Measurements from ENCODE around the gene PLPP1.

The PLPP1 gene

DNA sequence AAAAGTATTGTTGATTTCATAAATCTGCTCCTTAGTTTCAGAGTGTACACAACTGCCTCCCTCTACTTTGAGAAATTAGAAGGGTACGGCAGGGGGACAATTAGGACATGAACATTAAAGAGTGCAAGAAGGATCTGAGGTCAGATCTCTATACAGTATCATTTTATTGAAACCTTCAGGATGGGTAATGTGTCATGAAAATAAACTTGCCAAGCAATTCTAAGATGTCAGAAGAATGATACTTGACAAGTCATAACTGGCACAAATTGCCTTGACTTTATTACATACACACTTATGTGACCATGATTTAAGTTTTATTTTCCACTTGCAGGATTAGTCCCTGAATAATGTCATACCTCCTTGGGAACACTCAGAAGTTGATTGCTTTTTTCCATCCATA is 92.8 kb downstream of the PLPP1 start:
- no peak for DNase-seq

DNA sequence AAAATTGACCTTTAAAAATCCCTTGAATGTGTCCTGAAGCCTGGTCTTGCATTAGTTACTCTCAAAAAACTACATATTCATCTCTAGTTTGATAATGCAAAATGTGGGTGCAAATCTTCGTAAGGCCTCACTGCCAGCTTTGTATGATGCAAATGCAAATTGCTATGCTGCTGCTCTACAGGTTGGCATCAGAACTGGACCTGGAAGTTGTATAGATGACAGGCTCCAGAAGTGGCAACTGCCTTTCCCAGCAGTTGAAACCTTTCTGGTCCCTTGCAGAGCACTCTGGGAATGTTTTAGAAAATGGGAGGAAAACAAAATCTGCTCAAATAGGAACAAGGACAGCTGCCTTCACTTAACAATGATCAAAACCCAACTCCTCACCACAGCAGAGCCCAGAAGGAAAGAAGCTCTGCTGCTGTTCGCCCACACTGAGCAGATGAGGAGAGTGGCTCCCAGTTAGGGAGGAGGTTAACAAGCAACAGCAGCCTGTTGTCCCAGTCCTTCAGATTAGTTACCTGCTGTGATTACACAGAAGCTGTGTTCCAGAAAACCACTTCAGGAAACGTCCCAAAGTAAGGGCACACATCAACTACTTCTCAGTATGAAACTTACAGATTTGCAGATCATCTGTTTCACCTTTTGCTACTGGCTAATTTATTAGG is 93.5 kb downstream of the PLPP1 start:
- DNase-seq = no peak

DNA sequence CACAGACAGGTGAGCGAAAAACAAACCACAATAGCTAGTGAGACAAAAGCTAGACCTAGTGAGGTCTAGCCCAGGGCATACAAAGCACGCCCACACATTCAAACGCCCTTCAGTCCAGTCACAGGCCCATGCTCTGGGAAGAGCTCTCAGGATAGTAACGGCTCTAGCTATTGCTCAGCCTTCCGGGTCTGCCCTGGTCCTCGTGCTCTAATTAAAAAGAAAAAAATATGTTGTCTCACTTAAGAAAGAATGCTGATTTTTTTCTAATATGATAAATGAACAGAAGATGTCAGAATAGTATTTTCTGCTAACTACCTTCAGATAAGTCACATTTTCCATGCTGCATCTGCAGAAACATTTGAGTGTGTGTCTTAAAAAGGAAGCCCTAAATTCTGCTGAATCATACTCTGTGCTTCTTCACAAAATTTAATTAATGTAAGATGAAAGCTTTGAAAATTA is 94.5 kb downstream of the PLPP1 start:
- no peak for DNase-seq

DNA sequence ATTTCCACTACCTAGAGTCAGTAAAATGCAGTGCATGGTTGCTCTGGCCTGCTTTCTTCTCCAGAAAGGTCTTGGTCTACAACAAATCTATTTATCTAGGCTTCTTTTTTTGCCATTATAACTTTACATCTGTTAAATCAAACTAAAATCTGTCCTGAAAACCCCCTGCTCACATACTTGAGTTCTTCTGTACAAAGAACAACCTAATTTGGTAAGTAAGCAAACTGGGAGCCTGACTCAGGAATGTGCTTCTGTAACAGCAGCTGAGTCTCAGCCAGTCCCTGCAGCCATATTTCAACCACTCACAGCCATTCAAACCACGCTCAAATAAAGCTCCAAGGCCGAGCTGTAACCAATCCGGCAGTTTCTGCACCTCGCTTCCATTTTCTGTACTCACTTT is 95.8 kb downstream of the PLPP1 start:
- DNase-seq = no peak

DNA sequence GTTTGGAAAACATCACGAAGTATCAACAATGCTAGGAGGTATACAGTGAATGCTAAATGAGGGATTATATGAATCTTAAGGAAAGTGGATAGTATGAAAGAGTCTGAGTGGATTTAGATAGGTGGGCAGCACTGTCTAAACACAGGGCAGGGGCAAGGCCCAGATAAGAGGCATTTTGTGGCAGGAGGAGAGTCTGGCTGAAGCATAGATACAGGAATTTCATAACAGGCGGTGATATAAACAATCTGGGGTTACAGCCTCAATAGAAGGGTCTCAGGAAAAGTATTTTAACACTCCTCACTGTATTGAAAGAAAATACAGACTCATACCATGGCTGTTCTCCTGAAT is 96.9 kb downstream of the PLPP1 start:
- no peak for DNase-seq

DNA sequence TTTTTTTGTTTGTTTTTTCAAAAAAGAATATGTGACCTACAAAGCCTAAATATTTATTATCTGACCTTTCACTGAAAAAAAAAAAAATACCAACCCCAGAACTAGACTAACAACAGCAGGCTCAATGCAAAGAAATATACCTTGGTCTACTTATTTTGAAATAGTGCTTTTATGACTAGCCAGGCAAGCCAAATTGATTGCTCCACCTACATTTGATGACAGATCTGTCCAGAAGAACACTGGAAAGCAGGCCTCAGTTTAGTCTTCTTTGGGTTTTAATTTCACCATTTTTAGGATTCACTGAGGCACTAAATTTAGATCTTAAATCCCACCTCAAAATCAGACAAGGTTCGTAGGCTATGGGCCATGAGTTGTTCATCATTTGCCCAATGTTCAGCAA is 97.3 kb downstream of the PLPP1 start:
- DNase-seq = no peak

DNA sequence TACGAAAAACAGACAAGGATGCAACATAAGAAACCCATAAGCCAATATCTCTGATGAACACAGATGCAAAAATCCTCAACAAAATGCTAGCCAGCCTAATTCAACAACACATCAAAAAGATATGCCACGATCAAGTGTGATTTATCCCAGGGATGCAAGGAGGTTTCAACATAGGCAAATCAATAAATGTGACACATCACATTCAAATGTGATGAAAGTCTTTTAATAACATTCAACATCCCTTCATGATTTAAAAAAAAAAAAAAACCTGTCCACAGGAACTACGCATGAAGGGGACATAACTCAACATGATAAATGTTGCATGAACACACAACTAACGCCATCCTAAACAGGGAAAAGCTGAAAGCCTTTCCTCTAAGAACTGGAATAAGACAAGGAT is 102.2 kb downstream of the PLPP1 start:
- no peak for DNase-seq

DNA sequence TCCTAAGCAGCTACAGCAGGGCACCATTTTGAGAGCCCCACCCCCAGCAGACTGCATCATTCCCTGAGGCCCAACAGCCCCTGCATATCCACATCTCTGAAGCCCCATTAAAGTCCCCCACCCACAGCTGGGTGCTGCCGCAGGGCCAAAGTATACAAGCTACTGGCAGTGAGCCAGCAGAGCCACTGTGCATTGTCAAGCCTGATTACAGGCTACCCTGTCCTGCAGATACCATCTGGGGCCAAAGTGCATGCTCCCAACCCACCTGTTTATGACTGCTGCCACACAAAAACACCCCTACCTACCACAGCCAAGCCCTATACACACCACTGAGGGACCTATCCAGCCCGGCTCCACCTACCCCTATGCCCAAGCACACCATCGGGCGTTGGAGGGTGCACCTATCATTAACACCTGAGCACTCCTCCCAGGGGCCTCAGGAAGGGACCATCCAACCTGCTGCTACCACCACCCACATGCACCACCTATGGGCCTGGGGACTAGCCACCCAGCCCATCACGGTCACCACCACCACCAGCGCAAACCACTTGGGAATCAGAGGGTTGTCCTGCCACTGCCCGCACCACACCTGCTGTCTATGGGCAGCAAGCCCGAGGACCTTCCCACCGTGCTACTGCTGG is 105.0 kb downstream of the PLPP1 start:
- DNase-seq = no peak

DNA sequence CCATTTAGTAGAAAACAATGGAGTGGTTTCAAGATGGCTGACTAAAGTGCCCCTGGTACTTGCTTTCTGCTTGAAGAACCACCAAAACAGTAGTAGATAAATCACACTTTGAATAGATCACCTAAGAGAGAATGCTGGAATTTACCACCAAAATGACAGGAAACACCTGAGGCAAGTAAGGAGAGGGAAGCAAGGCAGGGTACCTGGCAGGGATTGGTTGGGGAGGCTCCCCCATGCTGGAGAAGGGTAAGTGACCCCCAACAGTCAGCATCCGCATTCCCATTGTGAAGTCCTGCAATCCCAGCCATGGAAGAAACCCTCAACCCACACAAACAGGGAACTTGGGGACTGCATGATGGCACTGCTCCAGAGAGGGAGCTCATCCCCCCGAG is 105.5 kb downstream of the PLPP1 start:
- DNase-seq = no peak

DNA sequence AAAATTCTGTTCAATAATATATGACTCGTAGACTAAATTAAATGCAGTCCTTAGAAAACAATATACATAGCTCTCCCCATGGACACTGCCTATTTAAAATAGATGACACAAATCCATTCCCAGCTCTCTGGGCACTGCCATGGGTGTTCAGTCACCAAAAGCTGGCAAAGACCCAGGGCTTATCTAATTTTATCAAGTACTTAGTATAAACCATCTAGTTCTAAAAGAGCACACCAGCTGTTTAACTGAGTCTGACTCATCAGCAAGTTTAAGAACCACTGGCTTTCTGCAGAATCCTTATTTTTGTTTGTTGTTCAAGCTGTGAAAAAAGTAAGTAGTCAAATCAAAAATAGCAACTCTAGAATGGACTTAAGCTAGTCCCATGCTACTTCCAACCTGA is 107.6 kb downstream of the PLPP1 start:
- DNase-seq = no peak

DNA sequence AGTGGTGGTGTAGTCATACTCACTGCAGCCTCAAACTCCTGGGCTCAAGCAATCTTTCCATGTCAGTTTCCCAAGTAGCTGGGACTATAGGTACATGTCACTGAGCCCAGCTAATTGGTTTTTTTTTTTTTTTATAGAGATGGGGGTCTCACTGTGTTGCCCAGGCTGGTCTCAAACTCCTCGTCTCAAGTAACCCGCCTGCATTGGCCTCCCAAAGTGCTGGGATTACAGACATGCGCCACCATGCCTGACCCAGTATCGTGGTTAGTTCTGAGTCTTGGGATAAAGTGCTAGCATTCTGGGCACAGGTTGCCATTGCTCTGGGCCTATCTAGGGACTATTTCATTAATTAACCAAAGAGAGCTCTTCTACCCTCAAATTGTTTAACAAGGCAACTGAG is 108.3 kb downstream of the PLPP1 start:
- no peak for DNase-seq

DNA sequence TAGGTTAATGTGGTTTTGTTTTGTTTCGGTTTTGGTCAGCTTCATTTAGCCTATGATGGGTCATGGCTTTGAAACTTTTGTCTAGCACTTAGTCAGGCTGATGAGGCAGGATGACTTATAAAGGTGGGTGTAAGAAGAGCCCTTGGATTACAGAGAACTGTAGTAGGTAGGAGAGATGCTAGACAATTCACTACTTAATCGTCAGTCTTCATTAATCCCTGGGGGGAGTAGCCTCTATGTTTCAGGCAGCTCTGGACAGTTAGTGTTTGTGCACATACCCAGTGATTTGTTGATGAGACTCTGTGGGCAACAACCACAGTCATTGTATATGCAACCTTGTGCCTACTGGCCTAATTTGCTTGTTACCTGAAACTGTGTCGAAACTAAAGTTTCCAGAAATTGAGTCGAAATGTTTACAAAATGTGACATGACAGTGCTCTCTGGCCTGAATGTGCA is 113.7 kb downstream of the PLPP1 start:
- DNase-seq = no peak

DNA sequence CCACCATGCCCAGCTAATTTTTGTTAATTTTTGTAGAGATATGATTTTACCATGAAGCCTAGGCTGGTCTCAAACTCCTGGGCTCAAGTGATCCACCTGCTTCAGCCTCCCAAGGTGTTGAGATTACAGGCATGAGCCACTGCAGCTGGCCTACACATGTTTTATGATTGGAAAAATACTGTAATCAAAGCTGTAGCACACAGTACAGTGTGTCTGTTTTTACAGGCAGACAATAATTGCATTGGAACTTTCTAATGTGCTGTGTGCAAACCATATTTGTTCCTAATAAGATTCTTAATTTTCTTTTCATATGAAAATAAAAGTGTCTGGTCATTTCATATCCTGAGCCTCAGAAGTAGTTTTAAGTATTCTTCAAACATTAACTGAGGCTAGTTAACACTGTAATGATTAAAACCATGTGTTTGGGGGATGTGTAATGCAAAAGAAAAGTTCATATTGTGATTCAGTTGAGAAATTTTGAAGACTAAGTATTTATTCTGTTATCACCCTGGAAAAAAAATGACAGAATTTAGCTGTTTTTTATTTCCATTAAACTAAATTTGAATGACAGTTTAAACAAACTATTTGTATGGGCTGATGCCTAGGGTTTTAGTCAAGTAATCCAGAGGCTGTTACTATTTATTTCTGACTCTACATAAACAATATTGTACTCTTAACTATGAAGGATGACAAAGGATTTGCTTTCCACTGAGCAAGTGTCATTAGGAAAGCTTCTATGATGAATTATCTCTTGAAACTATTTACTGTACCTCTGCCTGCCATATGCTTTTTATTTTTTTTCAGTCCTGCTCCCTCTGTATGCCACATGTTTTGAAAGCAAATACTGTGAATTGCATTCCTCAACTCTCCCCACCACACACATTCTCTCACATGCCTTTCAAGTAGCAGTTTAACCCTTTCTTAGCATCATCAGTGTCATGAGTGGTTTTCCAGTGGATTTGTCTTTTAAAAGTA is 115.5 kb downstream of the PLPP1 start:
- no peak for DNase-seq

DNA sequence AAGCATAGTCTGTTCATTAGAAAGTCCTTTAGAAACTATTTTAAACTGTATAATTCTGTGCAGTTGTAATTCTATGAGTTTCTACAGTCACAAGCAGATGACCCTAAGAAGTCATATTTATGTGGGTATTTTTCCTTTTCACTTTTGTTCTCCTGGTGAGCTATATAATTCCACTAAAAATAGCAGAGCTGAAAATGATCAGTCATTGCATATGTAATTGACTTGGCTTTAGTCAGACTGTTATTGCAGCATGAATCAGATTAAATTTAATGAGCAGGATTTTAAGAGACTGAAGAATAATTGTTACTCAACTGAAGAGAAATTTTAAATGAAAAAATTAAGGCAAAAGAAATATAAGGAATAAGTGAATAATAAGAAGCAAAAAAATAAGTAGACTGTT is 118.5 kb downstream of the PLPP1 start:
- no peak for DNase-seq

DNA sequence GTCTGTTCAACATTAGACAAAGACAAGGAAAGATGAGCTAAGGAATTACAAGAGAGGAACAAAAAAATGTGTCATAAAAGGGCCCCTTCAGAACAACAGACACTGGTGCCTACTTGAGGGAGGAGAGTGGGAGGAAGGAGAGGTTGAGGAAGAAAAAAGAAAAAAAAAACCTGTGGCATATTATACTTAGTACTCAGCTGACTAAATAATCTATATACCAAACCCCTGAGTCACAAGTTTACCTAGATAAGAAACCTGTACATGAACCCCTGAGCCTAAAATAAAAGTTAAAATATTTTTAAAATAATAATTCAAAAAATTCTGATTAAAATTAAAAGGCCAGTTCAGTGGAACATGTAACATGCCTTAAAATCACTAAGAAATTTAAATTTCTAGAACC is 119.7 kb downstream of the PLPP1 start:
- no peak for DNase-seq

DNA sequence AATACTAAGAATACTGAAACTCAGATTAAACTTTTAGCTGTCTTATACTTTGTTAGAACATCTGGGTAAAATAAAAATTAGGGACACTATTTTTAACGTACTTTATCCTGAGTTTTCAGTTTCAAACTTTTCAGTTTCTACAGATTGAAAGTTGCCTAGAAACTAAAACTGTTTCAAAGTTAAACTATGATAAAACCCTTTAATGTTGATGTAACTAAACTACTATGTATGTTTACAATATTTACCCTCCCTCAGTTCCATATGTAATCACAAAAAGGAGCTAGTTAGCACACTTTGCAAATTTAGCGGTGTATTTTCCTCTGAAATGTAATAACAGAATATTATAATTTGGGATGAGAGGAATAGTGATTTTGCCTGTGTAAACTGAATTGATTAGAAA is 121.1 kb downstream of the PLPP1 start:
- no peak for DNase-seq

DNA sequence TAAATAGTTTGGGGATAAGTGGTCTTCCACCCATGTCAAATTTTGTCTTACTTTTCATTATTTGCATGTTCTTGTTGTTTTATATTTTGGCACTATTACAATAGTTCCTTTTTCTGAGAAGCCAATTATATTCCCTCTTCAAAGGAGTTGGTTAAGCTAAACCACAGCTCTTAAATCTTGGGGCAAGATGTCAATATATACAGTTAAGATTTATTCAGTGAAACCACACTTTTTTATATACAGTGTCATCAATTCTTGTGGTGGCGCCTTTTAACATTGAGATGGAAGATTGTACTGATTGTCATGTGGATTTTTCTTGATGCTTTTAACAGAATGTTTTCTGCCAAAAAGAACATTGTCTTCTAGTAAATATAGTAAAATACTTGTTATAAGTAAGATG is 122.9 kb downstream of the PLPP1 start:
- DNase-seq = no peak

DNA sequence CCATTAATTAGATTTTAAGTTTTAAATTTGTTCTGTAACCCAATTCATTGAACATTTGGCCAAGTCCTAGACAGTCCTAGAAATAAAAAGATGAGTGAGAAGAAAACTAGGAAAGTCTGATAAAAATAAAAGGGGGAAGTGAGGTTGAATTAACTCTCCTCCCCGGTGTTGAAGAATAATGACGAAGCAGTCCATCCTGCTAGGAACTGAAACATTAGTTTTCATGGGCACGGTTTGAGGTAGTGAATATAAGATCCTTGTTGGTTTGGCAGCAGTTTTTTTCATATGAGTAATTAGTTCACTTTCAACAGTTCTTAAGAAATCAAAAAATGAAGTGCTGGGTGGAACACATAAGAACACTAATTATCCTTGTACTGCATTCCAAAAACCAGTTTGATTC is 123.9 kb downstream of the PLPP1 start:
- no peak for DNase-seq

DNA sequence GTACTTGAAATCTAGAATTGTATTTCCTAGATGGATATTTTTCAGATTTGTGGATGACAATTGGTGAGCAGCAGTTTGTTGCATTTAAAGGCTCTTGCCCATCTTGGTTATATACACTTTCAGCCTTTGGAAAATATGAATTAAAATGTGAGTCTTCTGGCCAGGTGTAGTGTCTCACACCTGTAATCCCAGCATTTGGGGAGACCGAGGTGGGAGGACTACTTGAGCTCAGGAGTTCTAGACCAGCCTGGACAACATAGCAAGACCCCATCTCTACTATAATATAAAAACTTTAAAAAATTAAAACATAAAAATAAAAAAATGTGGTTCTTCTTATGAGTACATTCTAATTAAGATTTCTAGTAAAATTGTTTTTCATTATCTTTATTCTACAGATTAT is 125.0 kb downstream of the PLPP1 start:
- no peak for DNase-seq

DNA sequence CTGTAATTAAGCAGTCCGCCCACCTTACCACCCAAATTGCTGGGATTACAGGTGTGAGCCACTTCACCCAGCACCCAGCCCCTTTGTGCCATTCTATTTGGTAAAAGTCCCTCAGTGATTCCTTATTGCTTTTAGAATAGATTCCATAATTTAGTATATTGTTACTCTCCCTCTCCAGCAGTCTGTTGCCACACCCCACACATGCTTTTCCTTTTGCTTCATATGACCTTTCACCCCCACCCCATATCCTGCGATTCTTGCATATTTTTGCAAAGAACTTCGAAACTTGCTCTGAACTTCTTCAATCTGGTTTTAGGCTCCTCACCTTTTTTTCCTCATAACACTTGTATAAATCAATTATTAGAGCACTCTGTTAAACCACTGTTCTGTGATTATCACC is 126.8 kb downstream of the PLPP1 start:
- DNase-seq = no peak

DNA sequence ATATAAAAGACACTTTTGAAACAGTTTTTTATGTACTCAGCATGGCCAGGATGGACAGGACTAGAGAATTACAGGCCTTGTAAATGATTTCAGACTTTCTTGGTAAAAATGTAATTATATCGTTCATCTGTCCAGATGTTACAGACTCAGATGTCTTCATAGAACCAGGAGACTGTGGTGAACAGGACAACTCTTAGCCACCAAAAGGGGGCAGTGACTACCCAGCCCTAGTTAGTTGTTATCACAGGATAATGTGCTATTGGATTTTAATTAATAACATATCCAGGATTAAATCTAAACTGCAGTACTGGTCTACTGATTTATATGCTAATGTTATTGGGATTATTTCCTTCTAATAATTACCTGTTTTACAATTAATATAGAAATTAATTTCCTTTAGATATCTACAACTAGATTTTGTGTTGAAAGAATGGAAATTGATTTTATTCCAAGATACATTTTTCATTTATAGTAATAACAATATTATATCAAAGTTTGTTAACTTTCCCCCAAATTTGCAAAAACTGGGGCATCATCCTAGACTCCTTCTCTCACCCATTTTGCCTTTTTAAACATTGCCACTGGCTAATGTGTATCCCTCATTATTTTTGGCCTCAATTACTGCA is 127.6 kb downstream of the PLPP1 start:
- DNase-seq = no peak

DNA sequence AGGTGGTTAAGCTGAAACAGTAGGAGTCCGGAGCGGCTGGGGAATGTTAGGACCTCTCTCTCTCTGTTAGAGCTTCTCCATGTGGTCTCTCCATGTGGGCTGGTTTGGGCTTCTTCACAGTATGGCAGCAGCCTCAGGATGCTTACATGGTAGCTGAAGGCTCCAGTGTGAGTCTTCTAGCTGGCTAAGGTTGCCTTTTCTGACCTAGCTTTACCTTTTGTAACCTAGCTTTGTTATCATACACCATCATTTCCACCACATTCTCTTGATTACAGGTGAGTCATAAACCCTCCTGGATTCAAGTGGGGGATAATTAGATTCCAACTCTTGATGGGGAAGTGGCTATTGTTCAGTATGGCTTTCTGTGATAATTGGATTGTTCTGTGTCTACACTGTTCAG is 128.5 kb downstream of the PLPP1 start:
- DNase-seq = no peak

DNA sequence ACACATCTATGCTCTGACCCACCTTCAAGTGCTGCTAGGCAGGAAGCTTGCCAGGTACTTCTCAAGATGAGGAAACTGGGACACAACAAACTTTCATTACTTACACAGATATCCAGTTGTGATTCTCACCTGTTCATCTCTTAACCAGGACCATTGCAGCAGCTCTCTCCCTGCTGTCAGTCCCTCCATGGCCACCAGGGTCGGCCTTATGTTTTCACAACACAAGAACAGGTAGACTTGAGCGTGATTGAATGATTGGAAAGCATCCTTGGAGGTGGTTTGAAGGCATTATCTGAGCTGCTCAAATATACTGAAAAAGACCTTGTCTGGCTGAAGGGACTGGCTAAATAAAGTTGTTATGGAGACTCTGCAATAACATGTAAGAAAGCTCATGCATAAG is 132.6 kb downstream of the PLPP1 start:
- no peak for DNase-seq
